GM12878 (cell line): ENCODE results near the gene WWC2.

Experiments
- CBX5 ChIP-seq: sonication (generic); IDR thresholded peaks from 2 replicates; pipeline ENCODE4 v1.6.1; 2016; ENCODE audit warnings: low read depth, moderate library complexity, mild to moderate bottlenecking, inconsistent platforms
- MTA3 ChIP-seq: IDR thresholded peaks from 2 replicates; pipeline ENCODE4 v1.6.1; 2012; ENCODE audit warnings: low read length, inconsistent platforms, borderline replicate concordance
- RFX5 ChIP-seq: IDR thresholded peaks from 2 replicates; pipeline ENCODE4 v1.6.1; 2011; ENCODE audit warnings: low read depth, low read length, improper control_type of control experiment
- SIN3A ChIP-seq: IDR thresholded peaks from 2 replicates; pipeline ENCODE4 v1.6.1; 2012; ENCODE audit warnings: low read depth, low read length, improper control_type of control experiment
- SMC3 ChIP-seq: IDR thresholded peaks from 2 replicates; pipeline ENCODE4 v1.6.1; 2011; ENCODE audit warnings: low read length, improper control_type of control experiment, borderline replicate concordance
- TCF12 ChIP-seq: IDR thresholded peaks from 2 replicates; pipeline ENCODE4 v1.6.1; 2011; ENCODE audit warnings: low read depth, mild to moderate bottlenecking, low read length
- ZBTB33 ChIP-seq: fragments of 450-650 bp; IDR thresholded peaks from 2 replicates; pipeline ENCODE4 v1.6.1; 2017; ENCODE audit warnings: mild to moderate bottlenecking
- ZBTB4 ChIP-seq: fragments of 450-650 bp; formaldehyde crosslinking; IDR thresholded peaks from 2 replicates; pipeline ENCODE4 v1.4.0; 2022; ENCODE audit warnings: mild to moderate bottlenecking, moderate library complexity

- TF ChIP-seq RFX5 (no peak), ZBTB33 (no peak), TCF12 (no peak), SMC3 (no peak), SIN3A (no peak), CBX5 (no peak), MTA3 (no peak), ZBTB4 (CRISPR knock-in tag) (no peak)
Measured at GRCh38 chr4:183139058-183139750, 40.1 kb downstream of the WWC2 start.
